ENCODE data around the gene RBPJ.

- TF ChIP-seq CTCF (IDR thresholded peaks at IDR 0.05), result no peak
- no peak for TF ChIP-seq POLR2A (IDR thresholded peaks at IDR 0.05)
These were observed 38.9 kb upstream of the RBPJ start for GRCh38 chr4:26281881-26282280.
